GM12878 (cell line): ENCODE measurements around the gene MAP4K4. TPM values are rescaled to one million over a fixed set of nuclear protein-coding genes. Genes with fewer than 3 reads are reported as not detected.
A peak's percentile ranks its signal among the peaks of the same experiment; 100 is the strongest.

Experiments
- ATAC-seq: fragments of 200-7000 bp; cut with Tn5 transposase; 3 replicates; pipeline ENCODE4 v1.9.1; 2020; ENCODE audit warnings: mild to moderate bottlenecking, moderate library complexity
- BruUV-seq: library from RNA; stranded (reverse); fragments of 400-500 nt; replicated peaks from 2 replicates; lab custom pipeline; 2021; lab: Mats Ljungman, UMichigan
- CTCF ChIA-PET: fragments of 300-600 bp; sonication (Branson Sonifier 250); formaldehyde crosslinking; extraction: SDS; loops from one replicate; lab custom pipeline; 2021; ENCODE audit warnings: inconsistent platforms; lab: Yijun Ruan, JAX
- POLR2A ChIA-PET: fragments of 350-600 bp; formaldehyde crosslinking; extraction: SDS; loops from one replicate; lab custom pipeline; 2021; ENCODE audit warnings: inconsistent platforms; lab: Charles Lee
- RAD21 ChIA-PET: fragments of 300-600 bp; sonication (Branson Sonifier 250); formaldehyde crosslinking; loops from one replicate; lab custom pipeline; 2023; ENCODE audit warnings: antibody characterized with exemption; ENCODE audit not compliant: unreplicated experiment; lab: Charles Lee
- SMC1A ChIA-PET: fragments of 300-600 bp; sonication (Branson Sonifier 250); formaldehyde crosslinking; loops from one replicate; lab custom pipeline; 2023; ENCODE audit not compliant: unreplicated experiment, uncharacterized antibody; lab: Charles Lee
- DNase-seq: peaks from one replicate; pipeline ENCODE4 v3.0.0-alpha.2; 2011; ENCODE audit warnings: low read depth, low spot score
- FAIRE-seq: peaks from 3 replicates; lab custom pipeline; 2011; peaks lifted over from hg19 to GRCh38; lab: Jason Lieb, UNC
- H2AFZ ChIP-seq: 2 replicates; pipeline ENCODE4 v1.6.0; 2011; ENCODE audit warnings: low read depth, low read length, control low read depth; ENCODE audit not compliant: control insufficient read depth
- H3K27ac ChIP-seq: 2 replicates; pipeline ENCODE4 v1.5.1; 2011; ENCODE audit warnings: control low read depth; ENCODE audit not compliant: control insufficient read depth, insufficient read depth
- H3K27me3 ChIP-seq, 2 experiments: replicated peaks in 1 of 2; 2 replicates each; pipeline versions ENCODE4 v1.6.0 to v1.6.1; 2011; ENCODE audit warnings: low read length in 1 of 2; ENCODE audit not compliant: control insufficient read depth in 2 of 2, insufficient read depth in 2 of 2
- H3K36me3 ChIP-seq, 2 experiments: 2 replicates each; pipeline ENCODE4 v1.5.1; 2011; ENCODE audit warnings: low read length in 1 of 2; ENCODE audit not compliant: control insufficient read depth in 2 of 2, insufficient read depth in 2 of 2
- H3K4me1 ChIP-seq: 2 replicates; pipeline ENCODE4 v1.6.1; 2011; ENCODE audit warnings: mild to moderate bottlenecking, low read length, moderate library complexity, mixed read lengths; ENCODE audit not compliant: control insufficient read depth, insufficient read depth
- H3K4me2 ChIP-seq: 2 replicates; pipeline ENCODE4 v1.6.0; 2011; ENCODE audit warnings: control low read depth; ENCODE audit not compliant: control insufficient read depth, insufficient read depth
- H3K4me3 ChIP-seq: fragments of 200-600 bp; sonication (generic); 2 replicates; pipeline ENCODE4 v1.5.1; 2016
- H3K79me2 ChIP-seq: 2 replicates; pipeline ENCODE4 v1.6.0; 2011; ENCODE audit warnings: low read length; ENCODE audit not compliant: control insufficient read depth, insufficient read depth
- H3K9ac ChIP-seq: 2 replicates; pipeline ENCODE4 v1.8.0; 2011; ENCODE audit warnings: low read length, control low read depth, mixed read lengths; ENCODE audit not compliant: control insufficient read depth, insufficient read depth
- H3K9me3 ChIP-seq: replicated peaks from 3 replicates; pipeline ENCODE4 v1.5.1; 2011; ENCODE audit warnings: mild to moderate bottlenecking, low read length; ENCODE audit not compliant: control insufficient read depth, insufficient read depth
- H4K20me1 ChIP-seq: 2 replicates; pipeline ENCODE4 v1.6.0; 2011; ENCODE audit not compliant: control insufficient read depth, insufficient read depth
- BCLAF1 ChIP-seq: fragments of 450-650 bp; IDR thresholded peaks from 2 replicates; pipeline ENCODE4 v1.6.1; 2017; ENCODE audit warnings: antibody characterized with exemption, mild to moderate bottlenecking, moderate library complexity
- CREM ChIP-seq: IDR thresholded peaks from 2 replicates; pipeline ENCODE4 v1.6.1; 2014; ENCODE audit warnings: antibody characterized with exemption, low read depth
- ESRRA ChIP-seq: IDR thresholded peaks from 2 replicates; pipeline ENCODE4 v1.6.1; 2012; ENCODE audit warnings: mild to moderate bottlenecking, low read length, improper control_type of control experiment
- MYB ChIP-seq: fragments of 150-350 bp; IDR thresholded peaks from 2 replicates; pipeline ENCODE4 v1.6.1; 2014; ENCODE audit warnings: mild to moderate bottlenecking, low read depth, low read length, borderline replicate concordance
- NR2C1 ChIP-seq: fragments of 450-650 bp; IDR thresholded peaks from 2 replicates; pipeline ENCODE4 v1.6.1; 2017; ENCODE audit warnings: antibody characterized with exemption, mild to moderate bottlenecking, moderate library complexity
- SREBF1 ChIP-seq: IDR thresholded peaks from 2 replicates; pipeline ENCODE4 v1.6.1; 2012; ENCODE audit warnings: mild to moderate bottlenecking, low read length
- ZNF24 ChIP-seq: fragments of 450-650 bp; IDR thresholded peaks from 2 replicates; pipeline ENCODE4 v1.6.1; 2017; ENCODE audit warnings: antibody characterized with exemption, mild to moderate bottlenecking
- WGBS: methylation state at CpG from one replicate; pipeline ENCODE4 v1.1.6; 2016; ENCODE audit warnings: low lambda C conversion rate; ENCODE audit not compliant: insufficient replicate concordance, insufficient coverage; ENCODE audit errors: missing lambda C conversion rate; 5-methylcytosine and 5-hydroxymethylcytosine counted together
- in situ Hi-C: fragments of 300-500 bp; cut with MboI; formaldehyde crosslinking; loops from 9 replicates; pipeline ENCODE4 v1.14.3; 2018; ENCODE audit warnings: mixed read lengths
- intact Hi-C: fragments of 100-400 bp; cut with micrococcal nuclease; formaldehyde crosslinking; loops from one replicate; pipeline ENCODE4 v1.14.2; 2022; ENCODE audit not compliant: unreplicated experiment
- polyA plus RNA-seq, 11 experiments: library from polyadenylated mRNA; depleted of rRNA in 4 of 11; unstranded in 6 of 11; stranded (reverse) in 5 of 11; fragments of >200 nt; fragmentation: Nextera tagmentation in 4 of 11; fragmentation: Illumina TruSeq in 1 of 11; extraction: Ambion mirVana in 4 of 11; extraction: Trizol in 1 of 11; gene quantifications; 1 replicate in 1 of 11; 2 replicates in 10 of 11; pipeline versions ENCODE4 v1.2.1 to v1.2.3, GENCODE V29; 2011 to 2016; ENCODE audit warnings: inconsistent platforms in 2 of 11, missing spikeins in 2 of 11, low read depth in 1 of 11
- total RNA-seq, 4 experiments: library from RNA; depleted of rRNA in 3 of 4; stranded (reverse); fragments of >200 nt in 3 of 4; fragmentation: Illumina TruSeq in 1 of 4; extraction: Trizol in 1 of 4; gene quantifications; 2 replicates each; pipeline versions ENCODE4 v1.2.1 to v1.2.3, GENCODE V29; 2013 to 2021

Gene MAP4K4
- total and polyA plus RNA-seq, 10 of the 15 experiments (the other 5 are each of a cell fraction or from before 2014, with no cell fraction given) = 1.9 to 50.4 (median 9.7) TPM

- ChIA-PET RAD21 (interaction anchor here (1.1 to 1.3 kb wide), 2 partner anchors 22 to 55 kb away, joined by 3 to 7 read pairs; no protein-coding TSS in a partner anchor), SMC1A (interaction anchor here (1.1 to 1.4 kb wide), 2 partner anchors 11 to 80 kb away, joined by 4 to 5 read pairs; no protein-coding TSS in a partner anchor), POLR2A (no interaction called here), CTCF (no interaction called here)
- no peak overlapping the region for H3K9ac ChIP-seq
- whole genome bisulfite sequencing = 43% methylated on average over 3 of the region's 3 CpGs
- intact Hi-C loops = loop anchor here (5.0 kb wide), 1 partner anchor 74 kb away; no protein-coding TSS in a partner anchor
- no peak overlapping the region for H3K4me3 ChIP-seq
- H2AFZ ChIP-seq = no peak overlapping the region
- no peaks in the 10 kb centered on the region for H3K36me3 ChIP-seq
- H4K20me1 ChIP-seq = no peaks in the 10 kb centered on the region
- in situ Hi-C loops = no loop called here
- no TSS peak for BruUV-seq
- FAIRE-seq (no peak), ATAC-seq (peak; percentile 32), DNase-seq (no peak)
- H3K4me1 ChIP-seq = no peaks in the 10 kb centered on the region
- H3K4me2 ChIP-seq = no peak overlapping the region
- H3K79me2 ChIP-seq = no peaks in the 10 kb centered on the region
- TF ChIP-seq MYB (no peak), SREBF1 (no peak), ZNF24 (no peak), ESRRA (no peak), NR2C1 (no peak), BCLAF1 (no peak), CREM (no peak)
- H3K27ac ChIP-seq = no peak overlapping the region
- peaks cover 2% of the 10 kb centered on the region; the same call in 1 of the 3 replicates for H3K9me3 ChIP-seq
- H3K27me3 ChIP-seq = no peaks in the 10 kb centered on the region; a peak in 1 of 4 replicates
These were observed 19.1 kb upstream of the MAP4K4 start for GRCh38 chr2:101678379-101678778.
